Measurements from ENCODE around the gene GSTM2.
A peak's percentile ranks its signal among the peaks of the same experiment; 100 is the strongest.
"Not testable (repeated sequence)": the region's sequence is repeated elsewhere in the genome, so short reads cannot be mapped to it uniquely, and the experiment has no call there.

The GSTM2 gene

DNA sequence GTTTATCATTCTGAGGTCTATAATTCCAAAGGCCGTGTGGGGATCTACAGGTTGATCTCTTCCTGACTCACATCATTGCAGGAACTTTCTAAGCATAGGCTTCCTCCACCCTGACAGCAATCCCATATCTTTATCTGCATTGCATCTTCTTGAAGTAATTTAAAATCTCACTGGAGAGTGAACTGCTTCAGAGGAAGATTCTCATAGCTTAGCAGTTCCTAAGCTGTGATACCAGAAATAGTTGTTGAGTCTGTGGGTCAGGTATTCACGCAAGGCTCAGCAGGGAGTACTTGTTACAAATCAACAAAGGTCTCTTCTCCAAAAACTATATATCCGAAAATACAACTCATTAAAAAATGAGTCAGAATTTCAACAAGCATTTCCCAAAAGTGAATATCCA, 27.3 kb downstream of the GSTM2 start:
- 95% methylated on average over 3 of the region's 3 CpGs for WGBS
- not testable (repeated sequence) for H3K18ac ChIP-seq (ENCODE audit: low read depth in 1 of 2, low read length in 2 of 2); H2BK120ac ChIP-seq (ENCODE audit: low read depth, low read length); DNase-seq; H2AK5ac ChIP-seq (ENCODE audit: low read length, severe bottlenecking); H3K23ac ChIP-seq (ENCODE audit: low read length in 2 of 2); H3K36me3 ChIP-seq (ENCODE audit: control insufficient read depth in 1 of 2, insufficient read depth in 2 of 2, low read depth in 1 of 2, low read length in 2 of 2); H3K9ac ChIP-seq (ENCODE audit: low read length); H3K4me1 ChIP-seq (ENCODE audit: control insufficient read depth, insufficient read depth, low read depth, low read length); H2BK5ac ChIP-seq (ENCODE audit: low read depth, low read length, poor library complexity, severe bottlenecking); H4K8ac ChIP-seq (ENCODE audit: low read length); H3K27ac ChIP-seq (ENCODE audit: low read length, poor library complexity, severe bottlenecking); H3K27me3 ChIP-seq (ENCODE audit: control insufficient read depth in 1 of 2, insufficient read depth in 1 of 2, low read length in 2 of 2); H4K91ac ChIP-seq (ENCODE audit: low read length); H2AFZ ChIP-seq (ENCODE audit: low read depth, low read length); H3K9me3 ChIP-seq (ENCODE audit: control insufficient read depth, low read length); H3K79me1 ChIP-seq (replicated peaks; ENCODE audit: low read length, poor library complexity, severe bottlenecking); H2BK15ac ChIP-seq (ENCODE audit: low read depth, poor library complexity, severe bottlenecking); H3K14ac ChIP-seq (ENCODE audit: low read length in 2 of 2); H3K4me2 ChIP-seq (ENCODE audit: low read length, poor library complexity, severe bottlenecking); H3K4ac ChIP-seq (ENCODE audit: low read depth in 1 of 2, low read length in 2 of 2); H2BK12ac ChIP-seq (ENCODE audit: low read length in 2 of 2); H3K4me3 ChIP-seq (ENCODE audit: insufficient read depth in 1 of 2, low read depth in 1 of 2, low read length in 2 of 2)

DNA sequence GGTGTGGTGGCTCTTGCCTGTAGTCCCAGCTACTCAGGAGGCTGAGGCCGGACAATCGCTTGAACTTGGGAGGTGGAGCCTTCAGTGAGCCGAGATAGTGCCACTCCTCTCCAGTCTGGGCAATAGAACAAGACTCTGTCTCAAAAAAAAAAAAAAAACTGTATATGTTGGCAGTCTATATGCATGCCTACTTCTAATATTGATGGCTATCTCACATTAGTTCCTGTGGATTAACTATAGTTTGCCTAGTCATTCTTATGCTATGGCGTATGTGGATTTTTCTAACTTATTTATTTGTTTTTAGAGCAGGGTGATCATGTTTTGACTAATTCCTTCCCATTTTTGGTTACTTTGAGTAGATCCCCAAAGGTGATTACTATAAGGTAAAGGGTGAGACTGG, 29.2 kb downstream of the GSTM2 start:
- H3K4me2 ChIP-seq (ENCODE audit: low read length, poor library complexity, severe bottlenecking), result no peak overlapping the region
- H4K8ac ChIP-seq (ENCODE audit: low read length), result no peak overlapping the region
- H3K4me3 ChIP-seq (ENCODE audit: insufficient read depth in 1 of 2, low read depth in 1 of 2, low read length in 2 of 2), result no peak overlapping the region
- H3K9ac ChIP-seq (ENCODE audit: low read length), result no peak overlapping the region
- H2BK5ac ChIP-seq (ENCODE audit: low read depth, low read length, poor library complexity, severe bottlenecking), result no peak overlapping the region
- no peaks in the 10 kb centered on the region for H3K36me3 ChIP-seq (ENCODE audit: control insufficient read depth in 1 of 2, insufficient read depth in 2 of 2, low read depth in 1 of 2, low read length in 2 of 2)
- H2AFZ ChIP-seq (ENCODE audit: low read depth, low read length), result no peak overlapping the region
- H3K14ac ChIP-seq (ENCODE audit: low read length in 2 of 2), result no peak overlapping the region
- no peak overlapping the region for H2BK120ac ChIP-seq (ENCODE audit: low read depth, low read length)
- no peak overlapping the region for H4K91ac ChIP-seq (ENCODE audit: low read length)
- no peak overlapping the region for H2BK15ac ChIP-seq (ENCODE audit: low read depth, poor library complexity, severe bottlenecking)
- no peak overlapping the region for H2BK12ac ChIP-seq (ENCODE audit: low read length in 2 of 2)
- no peak for DNase-seq
- H3K4ac ChIP-seq (ENCODE audit: low read depth in 1 of 2, low read length in 2 of 2), result no peak overlapping the region
- WGBS, result 95% methylated on average over 4 of the region's 4 CpGs
- no peak overlapping the region for H3K27ac ChIP-seq (ENCODE audit: low read length, poor library complexity, severe bottlenecking)
- H3K79me1 ChIP-seq (replicated peaks; ENCODE audit: low read length, poor library complexity, severe bottlenecking), result no peaks in the 10 kb centered on the region
- H3K23ac ChIP-seq (ENCODE audit: low read length in 2 of 2), result no peak overlapping the region
- no peak overlapping the region for H2AK5ac ChIP-seq (ENCODE audit: low read length, severe bottlenecking)
- no peaks in the 10 kb centered on the region for H3K9me3 ChIP-seq (ENCODE audit: control insufficient read depth, low read length)
- H3K4me1 ChIP-seq (ENCODE audit: control insufficient read depth, insufficient read depth, low read depth, low read length), result no peaks in the 10 kb centered on the region
- H3K18ac ChIP-seq (ENCODE audit: low read depth in 1 of 2, low read length in 2 of 2), result no peak overlapping the region
- no peaks in the 10 kb centered on the region for H3K27me3 ChIP-seq (ENCODE audit: control insufficient read depth in 1 of 2, insufficient read depth in 1 of 2, low read length in 2 of 2)

DNA sequence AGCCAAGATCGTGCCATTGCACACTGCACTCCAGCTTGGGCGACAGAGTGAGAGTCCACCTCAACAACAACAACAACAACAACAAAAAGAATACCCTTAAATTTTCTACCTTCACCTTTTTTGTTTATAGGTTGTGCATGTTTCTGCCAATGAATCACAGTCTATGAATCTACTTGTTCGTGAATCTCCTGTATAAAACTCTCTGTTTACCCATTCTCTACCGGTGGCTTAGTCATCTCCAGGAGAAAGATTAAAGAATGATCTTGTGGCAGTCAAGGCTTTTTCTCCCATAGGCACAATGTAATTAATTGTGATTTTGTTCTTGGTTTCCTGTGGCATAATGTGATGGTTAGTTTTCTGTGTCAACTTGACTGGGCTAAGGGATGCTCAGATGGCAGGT, 30.0 kb downstream of the GSTM2 start:
- not testable (repeated sequence) for H3K27me3 ChIP-seq (ENCODE audit: control insufficient read depth in 1 of 2, insufficient read depth in 1 of 2, low read length in 2 of 2); H3K4me2 ChIP-seq (ENCODE audit: low read length, poor library complexity, severe bottlenecking); H2BK12ac ChIP-seq (ENCODE audit: low read length in 2 of 2); H2AK5ac ChIP-seq (ENCODE audit: low read length, severe bottlenecking); H3K9ac ChIP-seq (ENCODE audit: low read length); H4K8ac ChIP-seq (ENCODE audit: low read length); H2BK5ac ChIP-seq (ENCODE audit: low read depth, low read length, poor library complexity, severe bottlenecking); H2BK120ac ChIP-seq (ENCODE audit: low read depth, low read length); H2AFZ ChIP-seq (ENCODE audit: low read depth, low read length); H3K27ac ChIP-seq (ENCODE audit: low read length, poor library complexity, severe bottlenecking); H3K4me3 ChIP-seq (ENCODE audit: insufficient read depth in 1 of 2, low read depth in 1 of 2, low read length in 2 of 2); H3K36me3 ChIP-seq (ENCODE audit: control insufficient read depth in 1 of 2, insufficient read depth in 2 of 2, low read depth in 1 of 2, low read length in 2 of 2); H3K4me1 ChIP-seq (ENCODE audit: control insufficient read depth, insufficient read depth, low read depth, low read length); H3K14ac ChIP-seq (ENCODE audit: low read length in 2 of 2); H4K91ac ChIP-seq (ENCODE audit: low read length); H3K23ac ChIP-seq (ENCODE audit: low read length in 2 of 2); H3K79me1 ChIP-seq (replicated peaks; ENCODE audit: low read length, poor library complexity, severe bottlenecking); H3K9me3 ChIP-seq (ENCODE audit: control insufficient read depth, low read length); H3K18ac ChIP-seq (ENCODE audit: low read depth in 1 of 2, low read length in 2 of 2); H3K4ac ChIP-seq (ENCODE audit: low read depth in 1 of 2, low read length in 2 of 2); H2BK15ac ChIP-seq (ENCODE audit: low read depth, poor library complexity, severe bottlenecking)
- WGBS, result 5% methylated on average over 2 of the region's 4 CpGs
- DNase-seq, result peak; percentile 33

GRCh38 chr1:109702940-109703339, 35.1 kb downstream of the GSTM2 start:
- DNase-seq; H2BK12ac ChIP-seq (ENCODE audit: low read length in 2 of 2); H3K23ac ChIP-seq (ENCODE audit: low read length in 2 of 2); H2BK5ac ChIP-seq (ENCODE audit: low read depth, low read length, poor library complexity, severe bottlenecking); H4K8ac ChIP-seq (ENCODE audit: low read length); H3K4me2 ChIP-seq (ENCODE audit: low read length, poor library complexity, severe bottlenecking); H3K79me1 ChIP-seq (replicated peaks; ENCODE audit: low read length, poor library complexity, severe bottlenecking); H2BK120ac ChIP-seq (ENCODE audit: low read depth, low read length); H3K27me3 ChIP-seq (ENCODE audit: control insufficient read depth in 1 of 2, insufficient read depth in 1 of 2, low read length in 2 of 2); H3K4me1 ChIP-seq (ENCODE audit: control insufficient read depth, insufficient read depth, low read depth, low read length); H3K9ac ChIP-seq (ENCODE audit: low read length); H3K4ac ChIP-seq (ENCODE audit: low read depth in 1 of 2, low read length in 2 of 2); H3K27ac ChIP-seq (ENCODE audit: low read length, poor library complexity, severe bottlenecking); H3K36me3 ChIP-seq (ENCODE audit: control insufficient read depth in 1 of 2, insufficient read depth in 2 of 2, low read depth in 1 of 2, low read length in 2 of 2); H4K91ac ChIP-seq (ENCODE audit: low read length); H2AK5ac ChIP-seq (ENCODE audit: low read length, severe bottlenecking); H2BK15ac ChIP-seq (ENCODE audit: low read depth, poor library complexity, severe bottlenecking); H3K14ac ChIP-seq (ENCODE audit: low read length in 2 of 2); H3K18ac ChIP-seq (ENCODE audit: low read depth in 1 of 2, low read length in 2 of 2); H3K4me3 ChIP-seq (ENCODE audit: insufficient read depth in 1 of 2, low read depth in 1 of 2, low read length in 2 of 2); H2AFZ ChIP-seq (ENCODE audit: low read depth, low read length): not testable (repeated sequence)
- 96% methylated on average over 3 of the region's 3 CpGs for WGBS
- H3K9me3 ChIP-seq (ENCODE audit: control insufficient read depth, low read length), result peaks cover 11% of the 10 kb centered on the region

Data from mesenchymal stem cell (in vitro differentiated cells and primary cell).